ENCODE measurements around the gene IGFBP2.

DNA sequence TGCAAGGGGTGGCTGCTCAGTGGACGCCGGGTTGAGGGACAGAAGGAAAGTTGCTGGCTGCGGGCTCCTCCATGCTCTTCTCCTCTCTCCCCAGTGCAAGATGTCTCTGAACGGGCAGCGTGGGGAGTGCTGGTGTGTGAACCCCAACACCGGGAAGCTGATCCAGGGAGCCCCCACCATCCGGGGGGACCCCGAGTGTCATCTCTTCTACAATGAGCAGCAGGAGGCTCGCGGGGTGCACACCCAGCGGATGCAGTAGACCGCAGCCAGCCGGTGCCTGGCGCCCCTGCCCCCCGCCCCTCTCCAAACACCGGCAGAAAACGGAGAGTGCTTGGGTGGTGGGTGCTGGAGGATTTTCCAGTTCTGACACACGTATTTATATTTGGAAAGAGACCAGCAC, 30.6 kb downstream of the IGFBP2 start:
- TF ChIP-seq, protein P1, sequence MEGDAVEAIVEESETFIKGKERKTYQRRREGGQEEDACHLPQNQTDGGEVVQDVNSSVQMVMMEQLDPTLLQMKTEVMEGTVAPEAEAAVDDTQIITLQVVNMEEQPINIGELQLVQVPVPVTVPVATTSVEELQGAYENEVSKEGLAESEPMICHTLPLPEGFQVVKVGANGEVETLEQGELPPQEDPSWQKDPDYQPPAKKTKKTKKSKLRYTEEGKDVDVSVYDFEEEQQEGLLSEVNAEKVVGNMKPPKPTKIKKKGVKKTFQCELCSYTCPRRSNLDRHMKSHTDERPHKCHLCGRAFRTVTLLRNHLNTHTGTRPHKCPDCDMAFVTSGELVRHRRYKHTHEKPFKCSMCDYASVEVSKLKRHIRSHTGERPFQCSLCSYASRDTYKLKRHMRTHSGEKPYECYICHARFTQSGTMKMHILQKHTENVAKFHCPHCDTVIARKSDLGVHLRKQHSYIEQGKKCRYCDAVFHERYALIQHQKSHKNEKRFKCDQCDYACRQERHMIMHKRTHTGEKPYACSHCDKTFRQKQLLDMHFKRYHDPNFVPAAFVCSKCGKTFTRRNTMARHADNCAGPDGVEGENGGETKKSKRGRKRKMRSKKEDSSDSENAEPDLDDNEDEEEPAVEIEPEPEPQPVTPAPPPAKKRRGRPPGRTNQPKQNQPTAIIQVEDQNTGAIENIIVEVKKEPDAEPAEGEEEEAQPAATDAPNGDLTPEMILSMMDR (IDR thresholded peaks at IDR 0.05) = no peak
- TF ChIP-seq ZFX (IDR thresholded peaks at IDR 0.05; ENCODE audit: borderline replicate concordance) = no peak
